Right renal cortex interstitium (tissue), 3 donors: Measurements from ENCODE around the gene WDR11. TPM values are rescaled to one million over a fixed set of nuclear protein-coding genes. Genes with fewer than 3 reads are reported as not detected.
A peak's percentile ranks its signal among the peaks of the same experiment; 100 is the strongest.

ENCODE experiments used
- DNase-seq, 3 donors: peaks; one replicate each; pipeline ENCODE4 v3.0.0-alpha.2; 2013; ENCODE audit warnings: low read depth in 3 of 3, low spot score in 2 of 3
- polyA plus RNA-seq, 3 donors: library from polyadenylated mRNA; unstranded; fragments of 120-200 nt; gene quantifications; one replicate each; pipeline ENCODE4 v1.2.1, GENCODE V29; 2013; ENCODE audit not compliant: insufficient read length in 3 of 3

The WDR11 gene
- 10 to 100 TPM; 65.0 to 66.8 (median 65.5) TPM for polyA plus RNA-seq

GRCh38 chr10:120850911-120851865 lies at the start of gene WDR11:
TSS of gene WDR11 (plus strand) at chr10:120851362. CDS start at chr10:120851421, 59 bp downstream.
- peak; percentile 61 to 83 (median 81) for DNase-seq

GRCh38 chr10:120802935-120803334 lies 48.2 kb upstream of the WDR11 start:
- no peak for DNase-seq

DNA sequence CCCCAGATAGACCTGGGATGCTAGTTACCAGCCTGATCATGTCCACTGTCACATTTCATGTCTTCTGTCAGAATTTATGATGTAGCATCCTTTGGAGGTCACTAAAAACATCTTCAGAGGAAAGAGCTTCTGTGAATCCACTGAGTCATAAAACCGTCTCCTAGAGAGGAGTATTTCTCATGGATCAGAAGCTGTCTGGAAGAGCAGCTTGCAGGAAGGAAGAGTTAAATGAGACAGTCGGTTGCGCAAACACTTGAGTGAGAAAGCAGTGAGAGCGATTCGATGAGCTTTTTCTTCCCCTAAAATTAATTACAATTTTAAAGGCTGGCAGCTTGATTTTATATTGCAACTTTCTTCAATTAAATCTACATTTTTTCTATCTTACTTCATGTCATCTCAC lies 47.2 kb upstream of the WDR11 start:
- no peak for DNase-seq

- no peak for DNase-seq
These were observed 45.9 kb upstream of the WDR11 start for GRCh38 chr10:120805014-120805812.

GRCh38 chr10:120806081-120806480 lies 45.1 kb upstream of the WDR11 start:
- no peak for DNase-seq

GRCh38 chr10:120810298-120810697 lies 40.9 kb upstream of the WDR11 start:
- DNase-seq, result no peak

GRCh38 chr10:120813085-120813484 lies 38.1 kb upstream of the WDR11 start:
- no peak for DNase-seq

DNA sequence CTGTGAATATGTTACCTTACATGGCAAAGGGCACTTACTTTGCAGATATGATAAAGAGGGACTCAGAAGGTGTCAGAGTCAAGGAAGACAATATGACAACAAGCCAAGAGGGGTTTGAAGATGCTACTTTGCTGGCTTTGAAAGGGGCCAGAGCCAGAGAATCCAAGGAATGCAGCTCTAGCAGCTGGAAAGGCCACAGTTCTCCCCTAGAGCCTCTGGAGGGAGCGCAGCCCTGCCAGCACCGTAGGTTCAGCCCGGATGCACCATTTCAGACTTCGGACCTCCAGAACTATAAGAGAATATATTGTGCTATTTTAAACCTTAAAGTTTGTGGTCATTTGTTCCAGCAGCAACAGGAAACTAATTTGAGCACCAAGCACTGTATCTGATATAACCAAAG lies 32.9 kb upstream of the WDR11 start:
- no peak for DNase-seq

GRCh38 chr10:120819366-120819765 lies 31.8 kb upstream of the WDR11 start:
- DNase-seq, result no peak

GRCh38 chr10:120823266-120823665 lies 27.9 kb upstream of the WDR11 start:
- DNase-seq, result no peak

DNA sequence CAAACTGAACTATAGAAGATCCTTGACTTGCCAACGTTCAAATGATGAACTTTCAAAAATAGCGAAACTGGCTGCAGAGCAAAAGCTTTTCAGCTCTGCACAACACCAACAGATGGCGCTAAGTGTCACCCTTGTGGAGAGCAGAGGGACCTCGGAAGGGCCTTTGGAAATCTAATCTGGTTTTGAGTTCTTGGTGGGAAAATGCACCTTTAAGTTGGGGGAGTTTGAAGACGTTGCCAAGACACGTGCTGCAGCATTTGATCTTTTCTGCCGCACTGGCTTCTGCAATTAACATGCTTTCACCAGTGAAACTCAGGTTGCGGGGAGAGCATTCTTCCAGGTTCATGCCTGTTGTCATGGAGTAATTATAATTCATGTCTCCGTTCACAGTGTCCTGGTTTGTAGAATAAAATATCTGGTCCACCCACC lies 26.3 kb upstream of the WDR11 start:
- DNase-seq, result no peak

DNA sequence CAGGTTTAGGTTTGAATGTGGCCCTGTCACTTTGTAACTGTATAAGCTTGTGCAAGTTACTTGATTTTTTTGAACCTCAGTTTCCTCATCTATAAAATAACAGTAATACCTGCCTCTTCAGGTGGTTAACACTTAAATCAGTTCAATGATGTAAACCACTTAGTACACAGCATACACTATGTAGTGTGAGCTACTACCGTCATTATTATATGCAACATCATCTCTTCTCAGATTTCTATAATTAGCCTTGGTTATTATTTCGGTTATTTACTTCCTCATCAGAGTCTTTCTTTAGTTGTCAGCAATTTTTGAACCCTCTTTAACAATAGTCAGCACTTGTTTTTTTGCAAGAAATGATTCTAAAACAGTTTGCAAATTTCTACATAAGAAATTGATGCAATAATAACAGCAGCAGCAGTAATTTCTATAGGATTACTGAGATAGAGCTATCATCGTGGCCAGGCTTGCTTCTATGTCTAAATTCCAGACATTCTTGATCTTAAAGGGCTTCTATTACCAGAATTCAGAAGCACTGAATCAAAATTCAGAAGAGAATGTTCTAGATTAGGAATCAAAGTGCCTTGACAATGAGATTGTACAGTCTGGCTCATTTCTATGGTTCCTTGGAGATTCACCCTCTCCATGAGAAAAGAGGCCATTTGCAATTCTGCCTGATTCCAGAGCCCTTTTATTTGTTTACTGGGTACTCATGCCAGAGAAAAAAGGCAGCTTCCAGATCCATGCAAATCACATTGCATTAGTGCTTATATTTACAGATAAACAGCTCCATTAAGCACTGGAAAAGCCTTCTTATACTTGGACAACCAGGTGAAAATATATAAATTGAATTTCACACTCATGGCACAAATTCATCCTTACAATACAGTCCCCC lies 25.0 kb upstream of the WDR11 start:
- DNase-seq, result no peak

DNA sequence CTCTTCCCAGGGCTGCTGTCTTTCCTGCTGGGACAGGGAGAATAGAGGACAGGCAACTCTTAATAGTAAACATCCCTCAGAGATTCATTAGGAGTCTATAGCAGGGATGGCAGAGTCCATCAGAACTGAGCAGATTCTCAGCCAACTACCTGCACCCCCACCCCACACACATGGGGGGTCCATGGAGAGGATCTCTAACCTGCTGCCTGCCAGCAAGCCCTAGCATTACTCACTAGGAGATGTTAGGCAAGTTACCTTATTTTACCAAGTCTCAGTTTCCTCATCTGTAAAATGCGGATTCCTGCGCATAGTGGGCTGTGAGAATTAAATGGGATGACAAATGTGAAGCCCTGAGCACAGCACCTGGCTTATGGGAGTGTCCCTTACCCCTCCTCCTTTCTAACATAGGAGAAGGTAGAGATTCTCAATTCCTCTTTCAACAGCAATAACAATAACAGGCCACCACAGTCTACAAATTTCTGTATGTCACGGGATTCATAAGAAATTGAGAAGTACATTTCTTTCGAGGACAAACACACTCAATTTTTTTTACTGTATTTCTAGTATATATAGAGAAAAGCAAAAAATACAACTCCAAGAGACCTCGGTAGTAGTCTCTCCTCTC lies 23.8 kb upstream of the WDR11 start:
- no peak for DNase-seq

GRCh38 chr10:120828763-120829319 lies 22.3 kb upstream of the WDR11 start:
- no peak for DNase-seq

- no peak for DNase-seq
These were observed 19.1 kb upstream of the WDR11 start for GRCh38 chr10:120832106-120832505.

DNA sequence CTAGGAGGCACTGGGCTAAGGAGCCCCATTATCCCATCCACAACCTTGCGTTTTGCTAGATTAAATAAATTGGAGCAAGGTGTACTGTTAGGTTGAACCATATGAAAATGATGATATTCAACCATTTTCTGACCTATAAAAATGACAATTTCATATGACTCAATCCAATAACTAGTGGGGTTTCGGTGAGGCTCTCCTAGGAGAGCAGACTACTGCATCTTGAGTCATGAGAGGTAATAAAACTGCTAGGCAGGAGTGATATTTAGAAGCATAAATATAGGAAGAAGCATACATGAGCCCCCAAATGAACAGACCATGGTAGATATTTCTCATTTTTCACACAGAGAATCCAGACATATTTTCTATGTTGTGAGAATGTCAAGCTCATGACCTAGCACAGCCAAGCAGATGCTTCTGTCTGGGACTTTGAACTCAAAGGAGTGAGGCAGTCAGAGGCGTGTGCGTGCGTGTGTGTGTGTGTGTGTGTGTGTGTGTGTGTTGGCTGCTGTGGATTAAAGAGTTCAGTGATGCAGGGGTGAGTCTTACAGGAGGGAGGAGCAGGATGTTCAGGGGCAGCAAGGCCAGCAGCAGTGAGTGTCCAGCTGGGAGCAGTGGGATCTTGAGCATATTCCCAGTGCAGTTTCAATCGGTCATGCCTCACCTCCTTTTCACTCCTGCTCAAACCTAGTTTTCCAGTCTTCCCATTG lies 17.8 kb upstream of the WDR11 start:
- DNase-seq, result no peak

GRCh38 chr10:120835603-120836002 lies 15.6 kb upstream of the WDR11 start:
- no peak for DNase-seq

DNA sequence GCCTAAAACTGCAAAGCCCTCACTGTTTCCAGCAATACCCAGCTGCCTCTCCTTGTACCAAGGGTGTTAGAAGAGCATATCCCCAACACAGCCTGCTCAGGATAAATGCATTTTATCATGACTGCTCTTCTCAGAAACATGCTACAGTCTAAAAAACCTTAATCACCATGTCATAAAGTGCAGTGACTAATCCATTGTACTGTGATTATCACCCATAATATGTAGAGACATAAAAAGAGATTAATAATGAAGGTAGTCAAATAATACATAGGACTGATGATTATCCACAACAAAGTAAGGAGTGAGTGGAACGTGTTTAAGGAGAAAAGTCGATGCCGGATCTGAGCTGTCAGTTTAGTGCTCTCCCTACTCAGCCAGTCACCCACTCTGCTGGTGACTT lies 12.2 kb upstream of the WDR11 start:
- no peak for DNase-seq

- no peak for DNase-seq
These were observed 9.5 kb upstream of the WDR11 start for GRCh38 chr10:120841522-120842189.
